H1 (cell line): ENCODE data around the gene PNLIP. TPM values are rescaled to one million over a fixed set of nuclear protein-coding genes. Genes with fewer than 3 reads are reported as not detected.
A peak's percentile ranks its signal among the peaks of the same experiment; 100 is the strongest.

Experiments
- CTCF ChIA-PET: fragments of 300-600 bp; sonication (Branson Sonifier 250); formaldehyde crosslinking; loops from one replicate; lab custom pipeline; 2021; ENCODE audit not compliant: partially characterized antibody; lab: Charles Lee
- POLR2A ChIA-PET: fragments of 300-600 bp; sonication (Branson Sonifier 250); formaldehyde crosslinking; loops from one replicate; lab custom pipeline; 2021; ENCODE audit warnings: inconsistent platforms; ENCODE audit not compliant: partially characterized antibody; lab: Charles Lee
- DNase-seq, 2 experiments: peaks; one replicate each; pipeline versions ENCODE4 v3.0.0 to v3.0.0-alpha.2; 2010 to 2022; ENCODE audit warnings: low spot score in 2 of 2, low read depth in 1 of 2, mixed read lengths in 1 of 2
- FAIRE-seq: peaks from 2 replicates; lab custom pipeline; 2011; peaks lifted over from hg19 to GRCh38; lab: Jason Lieb, UNC
- H2AFZ ChIP-seq: 2 replicates; pipeline ENCODE4 v1.8.1; 2012; ENCODE audit warnings: low read length, inconsistent platforms
- H2AK5ac ChIP-seq: 2 replicates; pipeline ENCODE4 v1.6.1; 2013; ENCODE audit warnings: low read depth, low read length
- H2BK120ac ChIP-seq: replicated peaks from 2 replicates; pipeline ENCODE3; 2013; ENCODE audit warnings: low read depth, low read length, inconsistent platforms
- H2BK12ac ChIP-seq: 2 replicates; pipeline ENCODE4 v1.6.1; 2013; ENCODE audit warnings: low read depth, low read length
- H2BK15ac ChIP-seq: 2 replicates; pipeline ENCODE4 v1.6.1; 2013; ENCODE audit warnings: low read length
- H2BK20ac ChIP-seq: 2 replicates; pipeline ENCODE4 v1.6.1; 2013; ENCODE audit warnings: low read length
- H2BK5ac ChIP-seq: 2 replicates; pipeline ENCODE4 v1.6.1; 2013; ENCODE audit warnings: low read depth, low read length
- H3K14ac ChIP-seq: 2 replicates; pipeline ENCODE4 v1.6.1; 2013; ENCODE audit warnings: inconsistent platforms; ENCODE audit not compliant: insufficient read length
- H3K18ac ChIP-seq: 2 replicates; pipeline ENCODE4 v1.6.1; 2013; ENCODE audit warnings: low read length; ENCODE audit errors: extremely low read depth
- H3K23ac ChIP-seq: 2 replicates; pipeline ENCODE4 v1.6.1; 2013; ENCODE audit warnings: inconsistent platforms; ENCODE audit not compliant: insufficient read length
- H3K23me2 ChIP-seq: 2 replicates; pipeline ENCODE4 v1.6.1; 2013; ENCODE audit warnings: low read depth, low read length
- H3K27ac ChIP-seq: 2 replicates; pipeline ENCODE4 v1.6.1; 2011; ENCODE audit warnings: low read depth, low read length, inconsistent platforms
- H3K27me3 ChIP-seq, 4 experiments: replicated peaks in 1 of 4; 1 replicate in 1 of 4; 2 replicates in 3 of 4; pipeline versions ENCODE4 v1.6.1 to v1.8.1; 2011 to 2013; ENCODE audit warnings: low read length in 3 of 4, mild to moderate bottlenecking in 3 of 4, inconsistent platforms in 2 of 4, mixed read lengths in 2 of 4, moderate library complexity in 1 of 4; ENCODE audit not compliant: control insufficient read depth in 3 of 4, insufficient read depth in 3 of 4; ENCODE audit errors: extremely low read depth in 1 of 4
- H3K36me3 ChIP-seq, 4 experiments: 2 replicates each; pipeline versions ENCODE4 v1.6.1 to v1.8.1; 2011 to 2013; ENCODE audit warnings: mild to moderate bottlenecking in 4 of 4, low read length in 3 of 4, moderate library complexity in 2 of 4, control low read depth in 1 of 4, inconsistent platforms in 1 of 4; ENCODE audit not compliant: insufficient read depth in 4 of 4, control insufficient read depth in 2 of 4
- H3K4ac ChIP-seq: replicated peaks from 2 replicates; pipeline ENCODE3; 2013; ENCODE audit warnings: low read length, low read depth, mixed read lengths, inconsistent platforms; ENCODE audit not compliant: insufficient read length
- H3K4me1 ChIP-seq, 4 experiments: replicated peaks in 1 of 4; 1 replicate in 1 of 4; 2 replicates in 3 of 4; pipeline versions ENCODE4 v1.6.1 to v1.8.1; 2011 to 2013; ENCODE audit warnings: low read length in 3 of 4, inconsistent platforms in 2 of 4, mixed read lengths in 1 of 4; ENCODE audit not compliant: insufficient read depth in 4 of 4, control insufficient read depth in 3 of 4
- H3K4me2 ChIP-seq, 2 experiments: 2 replicates each; pipeline versions ENCODE4 v1.6.1 to v1.8.1; 2011 to 2013; ENCODE audit warnings: low read depth in 2 of 2, low read length in 2 of 2, control low read depth in 1 of 2, inconsistent platforms in 1 of 2, mild to moderate bottlenecking in 1 of 2; ENCODE audit not compliant: insufficient read depth in 1 of 2
- H3K4me3 ChIP-seq, 4 experiments: fragments of 200-600, 300-600 bp in 1 of 4; sonication (generic), shearing (Covaris generic), sonication (Bioruptor Twin) in 1 of 4; 2 replicates each; pipeline versions ENCODE4 v1.5.1 to v1.8.1; 2011 to 2016; ENCODE audit warnings: low read length in 4 of 4, low read depth in 3 of 4, control low read depth in 2 of 4, inconsistent platforms in 2 of 4, mild to moderate bottlenecking in 2 of 4, mixed read lengths in 1 of 4, moderate library complexity in 1 of 4; ENCODE audit not compliant: insufficient read depth in 2 of 4; ENCODE audit errors: extremely low read depth in 1 of 4
- H3K56ac ChIP-seq: replicated peaks from 2 replicates; pipeline ENCODE3; 2013; ENCODE audit warnings: low read depth, mild to moderate bottlenecking, mixed read lengths, low read length, inconsistent platforms; ENCODE audit not compliant: insufficient read length
- H3K79me1 ChIP-seq: 2 replicates; pipeline ENCODE4 v1.6.1; 2013; ENCODE audit warnings: low read depth, low read length, control low read depth
- H3K79me2 ChIP-seq, 2 experiments: 2 replicates each; pipeline versions ENCODE4 v1.6.1 to v1.8.1; 2012 to 2013; ENCODE audit warnings: low read length in 2 of 2, mild to moderate bottlenecking in 2 of 2, inconsistent platforms in 1 of 2; ENCODE audit not compliant: insufficient read depth in 2 of 2, control insufficient read depth in 1 of 2
- H3K9ac ChIP-seq, 4 experiments: replicated peaks in 1 of 4; 1 replicate in 1 of 4; 2 replicates in 3 of 4; pipeline versions ENCODE4 v1.6.1 to v1.8.1; 2011 to 2013; ENCODE audit warnings: low read depth in 3 of 4, low read length in 3 of 4, control low read depth in 2 of 4, mild to moderate bottlenecking in 2 of 4, moderate library complexity in 2 of 4, inconsistent platforms in 1 of 4; ENCODE audit errors: extremely low read depth in 1 of 4
- H3K9me3 ChIP-seq, 2 experiments: 2 replicates each; pipeline versions ENCODE4 v1.6.1 to v1.8.1; 2012 to 2013; ENCODE audit warnings: mild to moderate bottlenecking in 2 of 2, moderate library complexity in 2 of 2, control low read depth in 1 of 2, inconsistent platforms in 1 of 2, low read depth in 1 of 2, low read length in 1 of 2, mixed read lengths in 1 of 2; ENCODE audit not compliant: insufficient read depth in 2 of 2
- H4K20me1 ChIP-seq, 2 experiments: replicated peaks in 1 of 2; 2 replicates each; pipeline versions ENCODE3 to v1.8.1; 2011 to 2013; ENCODE audit warnings: inconsistent platforms in 2 of 2, low read length in 2 of 2, mild to moderate bottlenecking in 1 of 2; ENCODE audit not compliant: insufficient read depth in 2 of 2, control insufficient read depth in 1 of 2
- H4K5ac ChIP-seq: 2 replicates; pipeline ENCODE4 v1.6.1; 2013; ENCODE audit warnings: low read length, low read depth, mixed read lengths, inconsistent platforms; ENCODE audit not compliant: insufficient read length
- H4K8ac ChIP-seq: 2 replicates; pipeline ENCODE4 v1.8.0; 2013; ENCODE audit warnings: mild to moderate bottlenecking, moderate library complexity, low read length, inconsistent platforms; ENCODE audit not compliant: insufficient read depth; ENCODE audit errors: extremely low read depth
- H4K91ac ChIP-seq: replicated peaks from 2 replicates; pipeline ENCODE3; 2013; ENCODE audit warnings: low read length, mixed read lengths, inconsistent platforms; ENCODE audit not compliant: insufficient read length
- E2F6 ChIP-seq: IDR thresholded peaks from 2 replicates; pipeline ENCODE4 v1.6.1; 2012; ENCODE audit warnings: inconsistent platforms
- HDAC6 ChIP-seq: IDR thresholded peaks from one replicate; pipeline ENCODE4 v1.7.1; 2012; ENCODE audit warnings: low read depth, mild to moderate bottlenecking, inconsistent platforms, low read length, moderate library complexity
- JUN ChIP-seq: IDR thresholded peaks from 2 replicates; pipeline ENCODE4 v1.6.1; 2011; ENCODE audit warnings: low read depth, mild to moderate bottlenecking, improper control_type of control experiment, low read length
- JUND ChIP-seq: IDR thresholded peaks from 2 replicates; pipeline ENCODE4 v1.6.1; 2011; ENCODE audit warnings: mild to moderate bottlenecking, improper control_type of control experiment, low read length
- SIN3A ChIP-seq, 2 experiments: IDR thresholded peaks in 1 of 2; conservative IDR thresholded peaks in 1 of 2; 2 replicates each; pipeline ENCODE4 v1.6.1; 2011 to 2012; ENCODE audit warnings: low read length in 2 of 2, improper control_type of control experiment in 1 of 2, low read depth in 1 of 2, mild to moderate bottlenecking in 1 of 2
- SIX5 ChIP-seq: IDR thresholded peaks from 2 replicates; pipeline ENCODE4 v1.6.1; 2011; ENCODE audit warnings: mild to moderate bottlenecking, low read depth, low read length
- SP2 ChIP-seq: IDR thresholded peaks from 2 replicates; pipeline ENCODE4 v1.6.1; 2012; ENCODE audit warnings: mild to moderate bottlenecking, low read length, inconsistent platforms
- WGBS, 2 experiments: shearing (Covaris generic) in 1 of 2; methylation state at CpG; one replicate each; pipeline versions ENCODE4 v1.1.6 to v1.1.7; 2013 to 2015; ENCODE audit warnings: low lambda C conversion rate in 2 of 2, mixed read lengths in 2 of 2, inconsistent platforms in 1 of 2, low coverage in 1 of 2, missing lambda C conversion rate in 1 of 2; ENCODE audit not compliant: insufficient replicate concordance in 2 of 2, insufficient coverage in 1 of 2, insufficient read length in 1 of 2; ENCODE audit errors: extremely low coverage in 1 of 2, missing lambda C conversion rate in 1 of 2; 5-methylcytosine and 5-hydroxymethylcytosine counted together
- polyA plus RNA-seq, 7 experiments: library from polyadenylated mRNA; depleted of rRNA in 3 of 7; stranded (reverse) in 5 of 7; unstranded in 2 of 7; fragments of >200 nt in 5 of 7; fragments of 200-250 nt in 2 of 7; gene quantifications; 1 replicate in 5 of 7; 2 replicates in 1 of 7; 4 replicates in 1 of 7; pipeline versions ENCODE4 v1.2.1 to v1.2.3, GENCODE V29; 2011 to 2013; ENCODE audit warnings: missing spikeins in 2 of 7, mixed read lengths in 2 of 7
- total RNA-seq: library from RNA; stranded (reverse); fragmentation: NEBNext Ultra II Directional; extraction: Animal tissue kit (Norgen Biotek cat#: 25700); gene quantifications from 2 replicates; pipeline ENCODE4 v1.2.1, GENCODE V29; 2021

Gene PNLIP
- total and polyA plus RNA-seq, 2 of the 8 experiments (the other 6 are each of a cell fraction or from before 2014, with no cell fraction given) = not detected

GRCh38 chr10:116608686-116609594, 63.2 kb downstream of the PNLIP start:
- ChIA-PET CTCF (interaction anchor here (0.7 to 1.3 kb wide), 5 partner anchors 10 to 181 kb away, joined by 3 to 6 read pairs (median 3); no protein-coding TSS in a partner anchor), POLR2A (no interaction called here)
- peaks cover 0 to 12% (median 10%) of the 10 kb centered on the region in 4 experiments; a peak in 5 of 7 replicates for H3K27me3 ChIP-seq
- no peak overlapping the region for H2BK20ac ChIP-seq
- no peak overlapping the region for H4K5ac ChIP-seq
- peak overlapping the region; percentile 68 to 97 for H3K4me2 ChIP-seq
- peak overlapping the region in 1 of 4 experiments; percentile 20; a peak in 1 of 7 replicates for H3K9ac ChIP-seq
- 33% methylated on average over 40 of the region's 41 CpGs; no CpG with 5 or more reads in 1 of the 2 experiments for WGBS, 2 experiments
- H3K18ac ChIP-seq = no peak overlapping the region
- H3K36me3 ChIP-seq = no peaks in the 10 kb centered on the region
- H3K4me3 ChIP-seq = peak overlapping the region; percentile 20 to 75 (median 70)
- no peak overlapping the region for H3K14ac ChIP-seq
- peaks cover 0 to 9% (median 3%) of the 10 kb centered on the region in 4 experiments; a peak in 4 of 7 replicates for H3K4me1 ChIP-seq
- no peak overlapping the region for H2BK120ac ChIP-seq
- H4K8ac ChIP-seq = no peak overlapping the region
- H3K79me2 ChIP-seq = no peaks in the 10 kb centered on the region
- H3K23ac ChIP-seq = no peak overlapping the region
- no peak overlapping the region for H2BK12ac ChIP-seq
- no peak overlapping the region for H3K4ac ChIP-seq
- no peaks in the 10 kb centered on the region for H4K20me1 ChIP-seq
- DNase-seq (peak in 1 of 2 experiments; percentile 65), FAIRE-seq (no peak)
- H2AK5ac ChIP-seq = no peak overlapping the region
- peaks cover 3 to 4% of the 10 kb centered on the region in 2 experiments; a peak in 1 of 4 replicates for H3K9me3 ChIP-seq
- H2AFZ ChIP-seq = peak overlapping the region; percentile 96
- H2BK15ac ChIP-seq = no peak overlapping the region
- no peak overlapping the region for H2BK5ac ChIP-seq
- no peak overlapping the region for H3K56ac ChIP-seq
- no peaks in the 10 kb centered on the region; the same call in 1 of the 2 replicates for H3K23me2 ChIP-seq
- H3K79me1 ChIP-seq = no peaks in the 10 kb centered on the region
- peak overlapping the region; percentile 65 for H4K91ac ChIP-seq
- H3K27ac ChIP-seq = no peak overlapping the region
- TF ChIP-seq JUND = no peak
- no peak for TF ChIP-seq SIX5
- no peak for TF ChIP-seq SIN3A (conservative IDR thresholded peaks at IDR 0.05 in 1 of 2, IDR thresholded peaks at IDR 0.05 in 1 of 2; ENCODE audit: low read depth in 1 of 2, low read length in 2 of 2)
- TF ChIP-seq JUN = no peak
- TF ChIP-seq SP2 = no peak
- peak; percentile 9; the same call in 1 of the 2 replicates for TF ChIP-seq E2F6
- no peak for TF ChIP-seq HDAC6
